Glutamatergic neuron (in vitro differentiated cells): ENCODE results near the gene DES. TPM values are rescaled to one million over a fixed set of nuclear protein-coding genes. Genes with fewer than 3 reads are reported as not detected.

Source experiments
- DNase-seq: peaks from one replicate; pipeline ENCODE4 v3.0.0; 2022
- H3K27ac Mint-ChIP-seq: one replicate; pipeline ENCODE4 v1.8.0; 2020; ENCODE audit warnings: mild to moderate bottlenecking, mixed read lengths, inconsistent platforms; ENCODE audit not compliant: unreplicated experiment
- H3K27me3 Mint-ChIP-seq: one replicate; pipeline ENCODE4 v1.8.0; 2020; ENCODE audit warnings: mild to moderate bottlenecking, moderate library complexity, mixed read lengths, inconsistent platforms; ENCODE audit not compliant: unreplicated experiment
- H3K36me3 Mint-ChIP-seq: one replicate; pipeline ENCODE4 v1.8.0; 2020; ENCODE audit warnings: mild to moderate bottlenecking, mixed read lengths, inconsistent platforms; ENCODE audit not compliant: unreplicated experiment
- H3K4me1 Mint-ChIP-seq: one replicate; pipeline ENCODE4 v1.8.0; 2020; ENCODE audit warnings: mild to moderate bottlenecking, low read depth, mixed read lengths, inconsistent platforms; ENCODE audit not compliant: unreplicated experiment
- H3K4me3 Mint-ChIP-seq: one replicate; pipeline ENCODE4 v1.8.0; 2020; ENCODE audit warnings: mild to moderate bottlenecking, mixed read lengths, inconsistent platforms; ENCODE audit not compliant: unreplicated experiment
- H3K9me3 Mint-ChIP-seq: one replicate; pipeline ENCODE4 v1.8.0; 2020; ENCODE audit warnings: mild to moderate bottlenecking, moderate library complexity, mixed read lengths, inconsistent platforms; ENCODE audit not compliant: unreplicated experiment
- total RNA-seq: library from RNA; stranded (reverse); fragmentation: NEBNext Ultra II Directional; extraction: Animal tissue kit (Norgen Biotek cat#: 25700); gene quantifications from one replicate; pipeline ENCODE4 v1.2.1, GENCODE V29; 2021; ENCODE audit not compliant: unreplicated experiment
- TF ChIP-seq, protein P1 (sequence below): fragments of 200-600 bp; sonication (generic); IDR thresholded peaks from one replicate; pipeline ENCODE4 v1.5.0; 2021; ENCODE audit not compliant: partially characterized antibody, unreplicated experiment

The DES gene
- total RNA-seq, 1 donor from 2014 or later: 1.3 TPM

DNA sequence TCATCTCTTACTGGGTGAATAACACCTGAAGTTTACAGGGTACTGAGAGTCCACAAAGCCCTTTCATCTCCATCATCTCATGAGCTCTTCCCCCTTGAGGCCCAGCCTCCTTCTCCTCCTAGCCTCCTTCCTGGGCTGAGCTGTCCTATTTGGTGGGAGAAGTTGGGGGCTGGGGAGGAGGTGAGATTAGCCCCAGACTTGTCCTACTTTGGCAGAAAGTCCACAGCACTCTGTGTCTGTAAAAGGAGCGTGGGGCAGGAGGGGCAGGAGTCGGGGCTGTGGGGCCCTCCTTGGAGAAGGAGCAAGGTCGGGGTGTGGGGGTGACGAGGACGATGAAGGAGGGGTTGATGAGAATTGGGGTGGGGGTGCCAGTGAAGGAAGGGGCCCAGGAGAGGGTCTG lies 10.0 kb upstream of the DES start:
- DNase-seq: no peak
- Mint-ChIP-seq H3K36me3 (peaks cover 3% of the 10 kb centered on the region), H3K4me3 (no peak overlapping the region), H3K9me3 (peaks cover 11% of the 10 kb centered on the region), H3K27ac (no peak overlapping the region), H3K4me1 (peaks cover 15% of the 10 kb centered on the region), H3K27me3 (peaks cover 4% of the 10 kb centered on the region)
- TF ChIP-seq, protein P1, sequence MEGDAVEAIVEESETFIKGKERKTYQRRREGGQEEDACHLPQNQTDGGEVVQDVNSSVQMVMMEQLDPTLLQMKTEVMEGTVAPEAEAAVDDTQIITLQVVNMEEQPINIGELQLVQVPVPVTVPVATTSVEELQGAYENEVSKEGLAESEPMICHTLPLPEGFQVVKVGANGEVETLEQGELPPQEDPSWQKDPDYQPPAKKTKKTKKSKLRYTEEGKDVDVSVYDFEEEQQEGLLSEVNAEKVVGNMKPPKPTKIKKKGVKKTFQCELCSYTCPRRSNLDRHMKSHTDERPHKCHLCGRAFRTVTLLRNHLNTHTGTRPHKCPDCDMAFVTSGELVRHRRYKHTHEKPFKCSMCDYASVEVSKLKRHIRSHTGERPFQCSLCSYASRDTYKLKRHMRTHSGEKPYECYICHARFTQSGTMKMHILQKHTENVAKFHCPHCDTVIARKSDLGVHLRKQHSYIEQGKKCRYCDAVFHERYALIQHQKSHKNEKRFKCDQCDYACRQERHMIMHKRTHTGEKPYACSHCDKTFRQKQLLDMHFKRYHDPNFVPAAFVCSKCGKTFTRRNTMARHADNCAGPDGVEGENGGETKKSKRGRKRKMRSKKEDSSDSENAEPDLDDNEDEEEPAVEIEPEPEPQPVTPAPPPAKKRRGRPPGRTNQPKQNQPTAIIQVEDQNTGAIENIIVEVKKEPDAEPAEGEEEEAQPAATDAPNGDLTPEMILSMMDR: no peak

DNA sequence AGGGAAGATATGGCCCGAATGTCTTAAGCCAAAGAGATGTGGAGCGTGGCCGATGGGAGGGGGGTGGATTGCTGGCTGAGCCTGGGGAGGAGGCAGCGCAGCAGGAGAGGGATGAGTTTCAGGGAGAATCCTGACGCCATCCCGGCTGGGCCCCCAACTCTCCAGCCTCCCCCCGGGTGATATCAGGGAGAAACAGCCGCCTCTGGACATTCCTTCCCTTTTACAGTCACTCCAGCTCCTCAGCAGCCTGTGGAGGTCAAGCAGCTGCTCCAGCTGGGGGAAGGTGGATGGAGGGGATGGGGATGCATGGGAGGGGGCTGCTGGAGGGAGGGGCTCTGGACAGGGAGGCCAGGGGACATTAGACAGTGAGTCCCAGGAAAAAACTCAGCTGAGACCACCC lies 9.5 kb upstream of the DES start:
- no peak overlapping the region for H3K4me3 Mint-ChIP-seq
- H3K9me3 Mint-ChIP-seq: peaks cover 9% of the 10 kb centered on the region
- H3K27ac Mint-ChIP-seq: no peak overlapping the region
- peaks cover 4% of the 10 kb centered on the region for H3K27me3 Mint-ChIP-seq
- TF ChIP-seq, protein P1: no peak
- peaks cover 3% of the 10 kb centered on the region for H3K36me3 Mint-ChIP-seq
- no peak for DNase-seq
- peaks cover 13% of the 10 kb centered on the region for H3K4me1 Mint-ChIP-seq

DNA sequence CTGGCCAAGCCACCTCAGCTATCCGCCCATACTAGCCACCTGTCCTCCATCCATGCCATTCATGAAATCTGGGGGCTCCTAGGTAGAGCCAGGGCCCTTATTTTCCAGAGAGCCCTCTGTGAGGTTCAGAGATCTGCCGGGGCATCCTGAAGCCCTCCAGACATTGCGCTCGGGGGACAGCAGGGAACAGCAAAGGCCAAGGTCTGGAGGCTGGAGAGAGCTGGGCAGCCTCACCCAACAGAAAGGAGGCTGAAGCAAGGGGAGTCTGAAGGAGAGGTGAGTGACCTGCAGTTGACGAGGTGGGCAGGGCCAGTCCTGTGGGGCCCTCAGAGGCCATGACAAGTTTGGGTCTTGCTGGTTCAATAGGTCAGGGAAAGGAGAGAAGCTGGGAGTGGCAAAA lies 8.6 kb upstream of the DES start:
- Mint-ChIP-seq H3K9me3 (peaks cover 8% of the 10 kb centered on the region), H3K27ac (no peak overlapping the region), H3K27me3 (peaks cover 4% of the 10 kb centered on the region), H3K36me3 (peaks cover 3% of the 10 kb centered on the region), H3K4me3 (no peak overlapping the region), H3K4me1 (peaks cover 10% of the 10 kb centered on the region)
- no peak for DNase-seq
- TF ChIP-seq, protein P1: no peak

DNA sequence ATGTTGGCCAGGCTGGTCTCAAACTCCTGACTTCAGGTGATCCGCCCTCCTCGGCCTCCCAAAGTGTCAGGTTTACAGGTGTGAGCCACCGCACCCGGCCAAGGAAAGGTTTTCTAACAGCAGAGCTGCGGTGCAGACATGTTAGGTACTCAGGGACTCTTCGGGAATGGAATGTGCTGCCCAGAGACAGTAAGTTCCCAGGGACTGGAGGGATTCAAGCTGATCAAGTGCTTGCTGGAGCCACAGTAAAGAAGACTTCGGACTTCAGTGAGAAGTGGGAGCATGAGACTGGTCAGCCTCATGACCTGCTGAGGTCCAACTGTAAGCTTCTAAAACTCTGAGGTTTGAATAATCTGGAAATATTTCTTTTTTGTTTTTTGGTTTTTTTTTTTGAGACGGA lies 7.8 kb upstream of the DES start:
- Mint-ChIP-seq H3K27ac (no peak overlapping the region), H3K4me3 (no peak overlapping the region), H3K36me3 (peaks cover 3% of the 10 kb centered on the region), H3K27me3 (peaks cover 4% of the 10 kb centered on the region), H3K4me1 (peaks cover 6% of the 10 kb centered on the region), H3K9me3 (peaks cover 8% of the 10 kb centered on the region)
- TF ChIP-seq, protein P1: no peak
- no peak for DNase-seq

DNA sequence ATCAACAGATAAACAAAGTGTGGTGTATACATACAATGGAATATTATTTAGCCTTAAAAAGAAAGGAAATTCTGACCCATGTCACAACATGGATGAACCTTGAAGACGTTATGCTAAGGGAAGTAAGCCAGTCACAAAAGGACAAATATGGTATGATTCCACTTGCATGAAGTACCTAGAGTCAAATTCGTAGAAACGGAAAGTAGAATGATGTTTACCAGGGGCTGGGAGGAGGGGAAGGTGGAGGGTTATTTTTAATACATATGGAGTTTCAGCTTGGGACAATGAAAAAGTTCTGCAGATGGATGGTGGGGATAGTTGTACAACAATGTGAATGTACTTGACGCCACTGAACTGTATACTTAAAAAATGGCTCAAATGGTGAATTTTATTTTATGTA lies 3.3 kb upstream of the DES start:
- peaks cover 3% of the 10 kb centered on the region for H3K36me3 Mint-ChIP-seq
- H3K27me3 Mint-ChIP-seq: peaks cover 2% of the 10 kb centered on the region
- H3K4me3 Mint-ChIP-seq: no peak overlapping the region
- peaks cover 3% of the 10 kb centered on the region for H3K9me3 Mint-ChIP-seq
- TF ChIP-seq, protein P1: no peak
- no peak overlapping the region for H3K27ac Mint-ChIP-seq
- H3K4me1 Mint-ChIP-seq: no peaks in the 10 kb centered on the region
- DNase-seq: no peak
